ENCODE measurements around the gene HDC. TPM values are rescaled to one million over a fixed set of nuclear protein-coding genes. Genes with fewer than 3 reads are reported as not detected.

HDC gene
- polyA plus RNA-seq, 1 donor (not counting 4 experiments of a cell fraction or from before 2014, with no cell fraction given): not detected

DNA sequence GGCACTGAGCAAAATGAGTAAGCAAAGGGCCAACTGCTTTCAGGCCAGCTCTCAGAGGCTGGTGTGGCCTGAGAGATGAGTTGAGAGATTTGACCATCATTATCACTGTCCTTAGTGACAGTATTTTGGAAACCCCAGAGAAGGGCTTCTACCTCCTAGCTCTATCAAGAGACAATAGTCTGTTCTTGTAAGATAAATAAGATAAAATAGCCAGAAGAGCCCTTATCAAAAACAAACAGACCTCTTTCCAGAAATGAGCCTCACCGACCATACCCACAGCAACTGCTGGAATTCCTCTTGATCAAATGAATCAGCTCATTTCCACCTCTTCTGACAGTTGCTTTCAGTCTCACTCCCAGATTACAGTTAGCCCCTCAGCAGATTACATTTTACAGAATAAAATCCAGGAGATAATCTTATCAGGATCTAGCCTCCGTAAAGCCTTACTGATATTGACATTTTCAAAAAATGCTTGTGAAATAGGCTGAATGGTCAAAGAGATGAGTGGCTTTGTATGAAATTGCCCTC is 4.5 kb downstream of the HDC start:
- Histone ChIP-seq H3K9me3 (ENCODE audit: control insufficient read depth, low read depth, low read length) (no peaks in the 10 kb centered on the region), H3K4me1 (ENCODE audit: control insufficient read depth, extremely low read depth, insufficient read depth, low read length) (peaks cover 3% of the 10 kb centered on the region), H3K4me2 (ENCODE audit: control insufficient read depth, extremely low read depth, insufficient read depth, low read depth, low read length) (no peak overlapping the region), H3K79me2 (ENCODE audit: control insufficient read depth, insufficient read depth, low read length) (no peaks in the 10 kb centered on the region), H3K27me3 (ENCODE audit: control insufficient read depth, extremely low read depth, insufficient read depth, low read length) (no peaks in the 10 kb centered on the region), H4K20me1 (ENCODE audit: control insufficient read depth, extremely low read depth, insufficient read depth, low read length) (no peaks in the 10 kb centered on the region), H3K36me3 (ENCODE audit: control insufficient read depth in 2 of 2, extremely low read depth in 1 of 2, insufficient read depth in 2 of 2, low read length in 2 of 2) (no peaks in the 10 kb centered on the region), H2AFZ (ENCODE audit: control insufficient read depth, low read length) (no peak overlapping the region), H3K9ac (ENCODE audit: control insufficient read depth, extremely low read depth, insufficient read depth, low read length) (no peak overlapping the region), H3K4me3 (ENCODE audit: control insufficient read depth in 2 of 3, extremely low read depth in 1 of 3, insufficient read depth in 2 of 3, low read depth in 1 of 3, low read length in 3 of 3) (no peak overlapping the region), H3K27ac (ENCODE audit: control insufficient read depth, insufficient read depth, low read length) (no peak overlapping the region), H3K9me1 (ENCODE audit: control insufficient read depth, extremely low read depth, insufficient read depth, low read length) (no peaks in the 10 kb centered on the region)
- FAIRE-seq (no peak), DNase-seq (ENCODE audit: low read depth, low spot score) (no peak)
- TF ChIP-seq, protein P1, sequence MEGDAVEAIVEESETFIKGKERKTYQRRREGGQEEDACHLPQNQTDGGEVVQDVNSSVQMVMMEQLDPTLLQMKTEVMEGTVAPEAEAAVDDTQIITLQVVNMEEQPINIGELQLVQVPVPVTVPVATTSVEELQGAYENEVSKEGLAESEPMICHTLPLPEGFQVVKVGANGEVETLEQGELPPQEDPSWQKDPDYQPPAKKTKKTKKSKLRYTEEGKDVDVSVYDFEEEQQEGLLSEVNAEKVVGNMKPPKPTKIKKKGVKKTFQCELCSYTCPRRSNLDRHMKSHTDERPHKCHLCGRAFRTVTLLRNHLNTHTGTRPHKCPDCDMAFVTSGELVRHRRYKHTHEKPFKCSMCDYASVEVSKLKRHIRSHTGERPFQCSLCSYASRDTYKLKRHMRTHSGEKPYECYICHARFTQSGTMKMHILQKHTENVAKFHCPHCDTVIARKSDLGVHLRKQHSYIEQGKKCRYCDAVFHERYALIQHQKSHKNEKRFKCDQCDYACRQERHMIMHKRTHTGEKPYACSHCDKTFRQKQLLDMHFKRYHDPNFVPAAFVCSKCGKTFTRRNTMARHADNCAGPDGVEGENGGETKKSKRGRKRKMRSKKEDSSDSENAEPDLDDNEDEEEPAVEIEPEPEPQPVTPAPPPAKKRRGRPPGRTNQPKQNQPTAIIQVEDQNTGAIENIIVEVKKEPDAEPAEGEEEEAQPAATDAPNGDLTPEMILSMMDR (optimal IDR thresholded peaks at IDR 0.05 in 1 of 3, IDR thresholded peaks at IDR 0.05 in 1 of 3, conservative IDR thresholded peaks at IDR 0.05 in 1 of 3; ENCODE audit: extremely low read depth in 1 of 3, insufficient read depth in 2 of 3, low read length in 3 of 3): no peak
- TF ChIP-seq EZH2 (IDR thresholded peaks at IDR 0.05; ENCODE audit: low read length): no peak
- dilution Hi-C loops (cut with MboI; ENCODE audit: extremely low pct_ligation_motif_present, low sequenced_read_pairs): no loop called here

DNA sequence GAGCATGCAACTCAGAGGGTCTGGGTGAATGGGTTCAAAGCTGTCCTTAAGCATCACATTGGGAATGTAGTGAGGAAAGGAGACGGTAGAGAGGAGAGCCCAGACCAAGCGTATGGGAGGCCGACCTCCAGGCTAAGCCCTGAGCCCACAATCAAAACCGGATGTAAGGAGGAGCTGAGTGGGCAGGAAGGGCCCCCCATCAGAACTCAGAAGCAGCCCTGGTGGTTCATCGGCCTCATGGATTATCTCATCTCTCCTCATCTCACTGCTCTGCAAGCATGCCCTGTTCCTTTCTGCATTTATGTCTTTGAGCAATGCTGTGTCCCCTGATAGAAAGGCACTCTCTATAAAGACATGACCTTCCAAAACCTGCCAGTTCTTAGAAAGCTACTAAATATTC is 6.2 kb downstream of the HDC start:
- no peak for TF ChIP-seq EZH2 (IDR thresholded peaks at IDR 0.05; ENCODE audit: low read length)
- TF ChIP-seq, protein P1 (optimal IDR thresholded peaks at IDR 0.05 in 1 of 3, IDR thresholded peaks at IDR 0.05 in 1 of 3, conservative IDR thresholded peaks at IDR 0.05 in 1 of 3; ENCODE audit: extremely low read depth in 1 of 3, insufficient read depth in 2 of 3, low read length in 3 of 3): no peak
- H3K27ac ChIP-seq (ENCODE audit: control insufficient read depth, insufficient read depth, low read length): no peak overlapping the region
- no peak overlapping the region for H3K4me2 ChIP-seq (ENCODE audit: control insufficient read depth, extremely low read depth, insufficient read depth, low read depth, low read length)
- H3K4me1 ChIP-seq (ENCODE audit: control insufficient read depth, extremely low read depth, insufficient read depth, low read length): peaks cover 3% of the 10 kb centered on the region
- FAIRE-seq: no peak
- H3K9ac ChIP-seq (ENCODE audit: control insufficient read depth, extremely low read depth, insufficient read depth, low read length): no peak overlapping the region
- dilution Hi-C loops (cut with MboI; ENCODE audit: extremely low pct_ligation_motif_present, low sequenced_read_pairs): no loop called here
- H2AFZ ChIP-seq (ENCODE audit: control insufficient read depth, low read length): no peak overlapping the region
- no peaks in the 10 kb centered on the region for H3K79me2 ChIP-seq (ENCODE audit: control insufficient read depth, insufficient read depth, low read length)
- H4K20me1 ChIP-seq (ENCODE audit: control insufficient read depth, extremely low read depth, insufficient read depth, low read length): no peaks in the 10 kb centered on the region
- DNase-seq (ENCODE audit: low read depth, low spot score): no peak
- H3K9me3 ChIP-seq (ENCODE audit: control insufficient read depth, low read depth, low read length): no peaks in the 10 kb centered on the region
- H3K36me3 ChIP-seq (ENCODE audit: control insufficient read depth in 2 of 2, extremely low read depth in 1 of 2, insufficient read depth in 2 of 2, low read length in 2 of 2): no peaks in the 10 kb centered on the region
- no peaks in the 10 kb centered on the region for H3K27me3 ChIP-seq (ENCODE audit: control insufficient read depth, extremely low read depth, insufficient read depth, low read length)
- no peak overlapping the region for H3K4me3 ChIP-seq (ENCODE audit: control insufficient read depth in 2 of 3, extremely low read depth in 1 of 3, insufficient read depth in 2 of 3, low read depth in 1 of 3, low read length in 3 of 3)
- H3K9me1 ChIP-seq (ENCODE audit: control insufficient read depth, extremely low read depth, insufficient read depth, low read length): no peaks in the 10 kb centered on the region
